GM21528 (cell line): ENCODE measurements around the gene NTSR1.

Experiments used
- ATAC-seq: cut with Tn5 transposase; IDR thresholded peaks from one replicate; pipeline ENCODE4 v1.9.1; 2021; ENCODE audit warnings: mild to moderate bottlenecking, moderate library complexity; ENCODE audit not compliant: unreplicated experiment, low FRiP score

The NTSR1 gene

GRCh38 chr20:62692801-62693523, 15.7 kb upstream of the NTSR1 start:
- ATAC-seq: no peak

- no peak for ATAC-seq
Measured at GRCh38 chr20:62693524-62693922, 15.1 kb upstream of the NTSR1 start.

- no peak for ATAC-seq
Measured at GRCh38 chr20:62694106-62694505, 14.5 kb upstream of the NTSR1 start.

- ATAC-seq: no peak
Measured at GRCh38 chr20:62694868-62695267, 13.8 kb upstream of the NTSR1 start.

- ATAC-seq: no peak
Measured at GRCh38 chr20:62695448-62696414, 12.9 kb upstream of the NTSR1 start.

- no peak for ATAC-seq
Measured at GRCh38 chr20:62696434-62696957, 12.1 kb upstream of the NTSR1 start.

- no peak for ATAC-seq
Measured at GRCh38 chr20:62696989-62697388, 11.6 kb upstream of the NTSR1 start.

GRCh38 chr20:62697468-62697912, 11.1 kb upstream of the NTSR1 start:
- no peak for ATAC-seq

- no peak for ATAC-seq
Measured at GRCh38 chr20:62698231-62698630, 10.4 kb upstream of the NTSR1 start.

GRCh38 chr20:62699296-62699695, 9.3 kb upstream of the NTSR1 start:
- ATAC-seq: no peak

- ATAC-seq: no peak
Measured at GRCh38 chr20:62699741-62700140, 8.9 kb upstream of the NTSR1 start.

GRCh38 chr20:62700261-62700930, 8.2 kb upstream of the NTSR1 start:
- ATAC-seq: no peak

- no peak for ATAC-seq
Measured at GRCh38 chr20:62701161-62702012, 7.2 kb upstream of the NTSR1 start.

GRCh38 chr20:62702013-62702300, 6.7 kb upstream of the NTSR1 start:
- no peak for ATAC-seq

- no peak for ATAC-seq
Measured at GRCh38 chr20:62702895-62703852, 5.5 kb upstream of the NTSR1 start.

- no peak for ATAC-seq
Measured at GRCh38 chr20:62703853-62704228, 4.8 kb upstream of the NTSR1 start.

GRCh38 chr20:62704341-62704948, 4.2 kb upstream of the NTSR1 start:
- no peak for ATAC-seq

GRCh38 chr20:62705627-62706026, 3.0 kb upstream of the NTSR1 start:
- ATAC-seq: no peak

- no peak for ATAC-seq
Measured at GRCh38 chr20:62706344-62706743, 2.3 kb upstream of the NTSR1 start.
